Ishikawa (cell line): ENCODE results near the gene TSPAN9.

Source experiments
- CEBPB ChIP-seq: IDR thresholded peaks from 2 replicates; pipeline ENCODE4 v1.6.1; 2012
- CREB1 ChIP-seq: IDR thresholded peaks from 2 replicates; pipeline ENCODE4 v1.6.1; 2012; ENCODE audit warnings: low read depth
- EP300 ChIP-seq: IDR thresholded peaks from 2 replicates; pipeline ENCODE4 v1.6.1; 2012; ENCODE audit warnings: borderline replicate concordance
- FOXM1 ChIP-seq: IDR thresholded peaks from 2 replicates; pipeline ENCODE4 v1.6.1; 2012; ENCODE audit warnings: low read depth, borderline replicate concordance
- REST ChIP-seq: IDR thresholded peaks from 2 replicates; pipeline ENCODE4 v1.6.1; 2012; ENCODE audit warnings: low read depth, mild to moderate bottlenecking
- TAF1 ChIP-seq: IDR thresholded peaks from 2 replicates; pipeline ENCODE4 v1.6.1; 2012; ENCODE audit warnings: low read depth, mild to moderate bottlenecking
- USF1 ChIP-seq: IDR thresholded peaks from 2 replicates; pipeline ENCODE4 v1.6.1; 2012
- YY1 ChIP-seq: IDR thresholded peaks from 2 replicates; pipeline ENCODE4 v1.6.1; 2012; ENCODE audit warnings: low read depth

- TF ChIP-seq YY1, result no peak
- TF ChIP-seq CREB1, result no peak
- no peak for TF ChIP-seq EP300
- TF ChIP-seq USF1, result no peak
- TF ChIP-seq TAF1, result no peak
- no peak for TF ChIP-seq CEBPB
- TF ChIP-seq REST, result no peak
- no peak for TF ChIP-seq FOXM1
Measured at GRCh38 chr12:3227076-3227975, 150.1 kb downstream of the TSPAN9 start.
